T-helper 2 cell treated with Interferon-gamma antibody and Interleukin-4, amounts not matched to agents 5 μg/mL and 100 μg/mL, for 36 hours (primary cell): ENCODE measurements around the gene CAPNS1.

Source experiments
- DNase-seq: peaks from one replicate; pipeline ENCODE4 v3.0.0; 2021; ENCODE audit warnings: low spot score
- H3K27ac Mint-ChIP-seq: one replicate; pipeline ENCODE4 v1.8.0; 2021; ENCODE audit warnings: mild to moderate bottlenecking, mixed read lengths
- H3K27me3 Mint-ChIP-seq: one replicate; pipeline ENCODE4 v1.8.0; 2021; ENCODE audit warnings: low read depth, mixed read lengths
- H3K36me3 Mint-ChIP-seq: one replicate; pipeline ENCODE4 v1.8.0; 2021; ENCODE audit warnings: low read depth, mixed read lengths
- H3K4me1 Mint-ChIP-seq: one replicate; pipeline ENCODE4 v1.8.0; 2021; ENCODE audit warnings: low read depth, mixed read lengths
- H3K4me3 Mint-ChIP-seq: one replicate; pipeline ENCODE4 v1.8.0; 2022; ENCODE audit warnings: mild to moderate bottlenecking, moderate library complexity, mixed read lengths
- H3K9me3 Mint-ChIP-seq: one replicate; pipeline ENCODE4 v1.8.0; 2021; ENCODE audit warnings: mixed read lengths

CAPNS1 gene

GRCh38 chr19:36106991-36107390 lies 32.9 kb upstream of the CAPNS1 start:
- H3K4me1 Mint-ChIP-seq: no peaks in the 10 kb centered on the region
- no peak overlapping the region for H3K27ac Mint-ChIP-seq

GRCh38 chr19:36108684-36109083 lies 31.2 kb upstream of the CAPNS1 start:
- Mint-ChIP-seq H3K27ac (no peak overlapping the region), H3K9me3 (no peaks in the 10 kb centered on the region), H3K36me3 (peaks cover 22% of the 10 kb centered on the region), H3K4me1 (peaks cover 6% of the 10 kb centered on the region), H3K4me3 (no peak overlapping the region), H3K27me3 (no peaks in the 10 kb centered on the region)
- DNase-seq: no peak

More at GRCh38 chr19:36106991-36107390, 32.9 kb upstream of the CAPNS1 start:
- DNase-seq: no peak
- Mint-ChIP-seq H3K4me3 (no peak overlapping the region), H3K9me3 (no peaks in the 10 kb centered on the region), H3K36me3 (peaks cover 30% of the 10 kb centered on the region), H3K27me3 (no peaks in the 10 kb centered on the region)

- H3K27me3 Mint-ChIP-seq: peaks cover 5% of the 10 kb centered on the region
- no peak for DNase-seq
- H3K4me1 Mint-ChIP-seq: peaks cover 13% of the 10 kb centered on the region
- no peaks in the 10 kb centered on the region for H3K9me3 Mint-ChIP-seq
- H3K36me3 Mint-ChIP-seq: peaks cover 18% of the 10 kb centered on the region
- no peak within 1 kb of the TSS for H3K27ac Mint-ChIP-seq
- H3K4me3 Mint-ChIP-seq: no peak within 1 kb of the TSS
Measured at GRCh38 chr19:36110487-36111199, 29.2 kb upstream of the CAPNS1 start, which contains the start of gene OVOL3. Gene OVOL3, plus strand, starts transcription at chr19:36111143. Its CDS starts 60 bp downstream, at chr19:36111203.

GRCh38 chr19:36111200-36111539 lies 28.7 kb upstream of the CAPNS1 start:
- Mint-ChIP-seq H3K4me1 (peaks cover 16% of the 10 kb centered on the region), H3K27ac (no peak overlapping the region), H3K36me3 (peaks cover 21% of the 10 kb centered on the region)

GRCh38 chr19:36112678-36113077 lies 27.2 kb upstream of the CAPNS1 start:
- no peak for DNase-seq
- H3K27ac Mint-ChIP-seq: peak overlapping the region; percentile 71
- H3K36me3 Mint-ChIP-seq: peaks cover 25% of the 10 kb centered on the region
- peaks cover 5% of the 10 kb centered on the region for H3K27me3 Mint-ChIP-seq
- peak overlapping the region; percentile 96 for H3K4me3 Mint-ChIP-seq
- H3K9me3 Mint-ChIP-seq: no peaks in the 10 kb centered on the region
- peaks cover 23% of the 10 kb centered on the region for H3K4me1 Mint-ChIP-seq

More at GRCh38 chr19:36111200-36111539, 28.7 kb upstream of the CAPNS1 start:
- H3K9me3 Mint-ChIP-seq: no peaks in the 10 kb centered on the region
- DNase-seq: no peak
- H3K4me3 Mint-ChIP-seq: no peak overlapping the region
- peaks cover 5% of the 10 kb centered on the region for H3K27me3 Mint-ChIP-seq

- no peaks in the 10 kb centered on the region for H3K9me3 Mint-ChIP-seq
- H3K4me1 Mint-ChIP-seq: peaks cover 26% of the 10 kb centered on the region
- H3K36me3 Mint-ChIP-seq: peaks cover 30% of the 10 kb centered on the region
- no peak for DNase-seq
- H3K4me3 Mint-ChIP-seq: peak overlapping the region; percentile 96
- peaks cover 5% of the 10 kb centered on the region for H3K27me3 Mint-ChIP-seq
- H3K27ac Mint-ChIP-seq: peak overlapping the region; percentile 52
Measured at GRCh38 chr19:36113425-36113824, 26.4 kb upstream of the CAPNS1 start.

- H3K27me3 Mint-ChIP-seq: peaks cover 5% of the 10 kb centered on the region
- peak overlapping the region; percentile 99 for H3K27ac Mint-ChIP-seq
- H3K4me1 Mint-ChIP-seq: peaks cover 26% of the 10 kb centered on the region
- no peak for DNase-seq
- peaks cover 35% of the 10 kb centered on the region for H3K36me3 Mint-ChIP-seq
- no peaks in the 10 kb centered on the region for H3K9me3 Mint-ChIP-seq
- peak overlapping the region; percentile 96 for H3K4me3 Mint-ChIP-seq
Measured at GRCh38 chr19:36113894-36114720, 25.8 kb upstream of the CAPNS1 start.

- peak; percentile 99 for DNase-seq
- H3K4me1 Mint-ChIP-seq: peaks cover 27% of the 10 kb centered on the region
- H3K9me3 Mint-ChIP-seq: no peaks in the 10 kb centered on the region
- peaks cover 42% of the 10 kb centered on the region for H3K36me3 Mint-ChIP-seq
- peak within 1 kb of the TSS; percentile 99 for H3K27ac Mint-ChIP-seq
- peak within 1 kb of the TSS; percentile 96 for H3K4me3 Mint-ChIP-seq
- peaks cover 5% of the 10 kb centered on the region for H3K27me3 Mint-ChIP-seq
Measured at GRCh38 chr19:36114721-36115452, 25.0 kb upstream of the CAPNS1 start, which contains the start of gene POLR2I. Gene POLR2I, minus strand, starts transcription at chr19:36114875. Its CDS starts 19 bp downstream, at chr19:36114856.

GRCh38 chr19:36115453-36116343 lies 24.2 kb upstream of the CAPNS1 start, which contains the start of gene TBCB:
Gene TBCB, plus strand, starts transcription at chr19:36115468. Its CDS starts 93 bp downstream, at chr19:36115561.
- no peak for DNase-seq
- Mint-ChIP-seq H3K4me3 (peak within 1 kb of the TSS; percentile 96), H3K27ac (peak within 1 kb of the TSS; percentile 99), H3K36me3 (peaks cover 47% of the 10 kb centered on the region), H3K27me3 (peaks cover 5% of the 10 kb centered on the region), H3K9me3 (no peaks in the 10 kb centered on the region), H3K4me1 (peaks cover 29% of the 10 kb centered on the region)

- DNase-seq: no peak
- Mint-ChIP-seq H3K9me3 (no peaks in the 10 kb centered on the region), H3K4me1 (peaks cover 29% of the 10 kb centered on the region), H3K27ac (peak overlapping the region; percentile 99), H3K4me3 (peak overlapping the region; percentile 96), H3K27me3 (peaks cover 5% of the 10 kb centered on the region), H3K36me3 (peaks cover 48% of the 10 kb centered on the region)
Measured at GRCh38 chr19:36116344-36116637, 23.6 kb upstream of the CAPNS1 start.

- no peak for DNase-seq
- peaks cover 59% of the 10 kb centered on the region for H3K36me3 Mint-ChIP-seq
- no peak overlapping the region for H3K4me3 Mint-ChIP-seq
- peaks cover 16% of the 10 kb centered on the region for H3K4me1 Mint-ChIP-seq
- no peaks in the 10 kb centered on the region for H3K27me3 Mint-ChIP-seq
- H3K9me3 Mint-ChIP-seq: no peaks in the 10 kb centered on the region
- H3K27ac Mint-ChIP-seq: no peak overlapping the region
Measured at GRCh38 chr19:36120092-36120983, 19.5 kb upstream of the CAPNS1 start.

GRCh38 chr19:36120984-36121358 lies 18.9 kb upstream of the CAPNS1 start:
- Mint-ChIP-seq H3K36me3 (peaks cover 64% of the 10 kb centered on the region), H3K4me3 (no peak overlapping the region), H3K4me1 (peaks cover 15% of the 10 kb centered on the region), H3K27ac (no peak overlapping the region), H3K27me3 (no peaks in the 10 kb centered on the region), H3K9me3 (no peaks in the 10 kb centered on the region)
- DNase-seq: no peak
